Loucy (cell line): ENCODE data around the gene LPO.
A peak's percentile ranks its signal among the peaks of the same experiment; 100 is the strongest.

Experiments used
- H2AFZ ChIP-seq: fragments of 200-600 bp; sonication (generic); 2 replicates; pipeline ENCODE4 v1.6.0; 2016; ENCODE audit warnings: antibody characterized with exemption, mild to moderate bottlenecking, low read length, moderate library complexity
- H3F3A ChIP-seq: fragments of 200-600 bp; 2 replicates; pipeline ENCODE4 v1.6.0; 2016; ENCODE audit warnings: antibody characterized with exemption, low read depth, mild to moderate bottlenecking
- H3K27me3 ChIP-seq: fragments of 200-600 bp; sonication (generic); 2 replicates; pipeline ENCODE4 v1.6.1; 2014; ENCODE audit warnings: low read length, mild to moderate bottlenecking; ENCODE audit not compliant: insufficient read depth, poor library complexity, severe bottlenecking
- H3K36me3 ChIP-seq: fragments of 200-600 bp; sonication (generic); 2 replicates; pipeline ENCODE4 v1.6.1; 2016; ENCODE audit warnings: low read length; ENCODE audit not compliant: insufficient read depth
- H3K4me1 ChIP-seq: fragments of 200-600 bp; sonication (generic); 2 replicates; pipeline ENCODE4 v1.5.1; 2014; ENCODE audit warnings: low read length, mild to moderate bottlenecking; ENCODE audit not compliant: insufficient read depth, poor library complexity, severe bottlenecking
- H3K4me2 ChIP-seq: fragments of 200-600 bp; sonication (generic); 2 replicates; pipeline ENCODE4 v1.6.0; 2014; ENCODE audit warnings: antibody characterized with exemption, low read length, low read depth, mild to moderate bottlenecking; ENCODE audit not compliant: poor library complexity, severe bottlenecking
- H3K4me3 ChIP-seq: fragments of 200-600 bp; sonication (generic); 2 replicates; pipeline ENCODE4 v1.5.1; 2014; ENCODE audit warnings: low read length, mild to moderate bottlenecking, mixed read lengths; ENCODE audit not compliant: poor library complexity, severe bottlenecking
- H3K79me2 ChIP-seq: fragments of 200-600 bp; sonication (generic); 2 replicates; pipeline ENCODE4 v1.6.1; 2014; ENCODE audit warnings: low read length; ENCODE audit not compliant: insufficient read depth
- H3K9ac ChIP-seq: fragments of 200-600 bp; sonication (generic); 2 replicates; pipeline ENCODE4 v1.6.0; 2014; ENCODE audit warnings: mild to moderate bottlenecking, low read depth, low read length, moderate library complexity; ENCODE audit not compliant: poor library complexity, severe bottlenecking
- H3K9me2 ChIP-seq: fragments of 200-600 bp; sonication (generic); replicated peaks from 2 replicates; pipeline ENCODE4 v1.6.1; 2016; ENCODE audit warnings: low read depth, low read length, mixed read lengths
- H3K9me3 ChIP-seq: fragments of 200-600 bp; sonication (generic); 2 replicates; pipeline ENCODE4 v1.6.1; 2014; ENCODE audit warnings: mild to moderate bottlenecking, antibody characterized with exemption, low read length, low read depth; ENCODE audit not compliant: insufficient read depth
- H4K20me1 ChIP-seq: fragments of 200-600 bp; sonication (generic); 2 replicates; pipeline ENCODE4 v1.6.0; 2014; ENCODE audit warnings: antibody characterized with exemption, low read length, mild to moderate bottlenecking; ENCODE audit not compliant: insufficient read depth, poor library complexity, severe bottlenecking
- EZH2phosphoT487 ChIP-seq: fragments of 200-600 bp; IDR thresholded peaks from 2 replicates; pipeline ENCODE4 v1.6.1; 2018; ENCODE audit warnings: antibody characterized with exemption, mild to moderate bottlenecking, moderate library complexity, borderline replicate concordance
- TF ChIP-seq, protein P1 (sequence below): fragments of 200-600 bp; sonication (generic); conservative IDR thresholded peaks from 2 replicates; pipeline ENCODE4 v1.5.1; 2014; ENCODE audit warnings: mild to moderate bottlenecking, antibody characterized with exemption, low read length

Gene LPO

DNA sequence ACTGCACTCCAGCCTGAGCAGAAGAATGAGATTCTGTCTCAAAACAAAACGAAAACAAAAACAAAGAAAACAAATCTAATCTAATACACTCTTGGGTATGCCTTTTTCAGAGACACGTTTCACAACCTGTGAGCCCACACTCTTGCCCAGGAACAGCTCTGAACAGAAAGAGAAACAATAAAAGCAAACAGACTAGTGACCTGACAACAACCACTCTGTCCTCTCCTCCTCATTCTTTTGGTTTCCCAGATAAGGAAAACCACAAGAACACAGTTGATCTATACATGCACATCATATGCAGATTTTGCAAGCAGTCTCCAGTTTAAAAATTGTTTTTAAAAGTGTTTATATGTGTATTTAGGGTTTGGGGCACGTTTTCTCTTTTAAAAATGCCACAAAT lies 20.6 kb upstream of the LPO start:
- Histone ChIP-seq H4K20me1 (no peaks in the 10 kb centered on the region), H3K36me3 (peaks cover 1% of the 10 kb centered on the region; the same call in 1 of the 2 replicates), H3K4me3 (no peak overlapping the region), H2AFZ (no peak overlapping the region), H3F3A (no peaks in the 10 kb centered on the region), H3K79me2 (no peaks in the 10 kb centered on the region), H3K9me2 (no peaks in the 10 kb centered on the region), H3K9ac (no peak overlapping the region), H3K4me1 (peaks cover 13% of the 10 kb centered on the region), H3K4me2 (no peak overlapping the region), H3K27me3 (no peaks in the 10 kb centered on the region), H3K9me3 (no peaks in the 10 kb centered on the region)
- TF ChIP-seq, protein P1, sequence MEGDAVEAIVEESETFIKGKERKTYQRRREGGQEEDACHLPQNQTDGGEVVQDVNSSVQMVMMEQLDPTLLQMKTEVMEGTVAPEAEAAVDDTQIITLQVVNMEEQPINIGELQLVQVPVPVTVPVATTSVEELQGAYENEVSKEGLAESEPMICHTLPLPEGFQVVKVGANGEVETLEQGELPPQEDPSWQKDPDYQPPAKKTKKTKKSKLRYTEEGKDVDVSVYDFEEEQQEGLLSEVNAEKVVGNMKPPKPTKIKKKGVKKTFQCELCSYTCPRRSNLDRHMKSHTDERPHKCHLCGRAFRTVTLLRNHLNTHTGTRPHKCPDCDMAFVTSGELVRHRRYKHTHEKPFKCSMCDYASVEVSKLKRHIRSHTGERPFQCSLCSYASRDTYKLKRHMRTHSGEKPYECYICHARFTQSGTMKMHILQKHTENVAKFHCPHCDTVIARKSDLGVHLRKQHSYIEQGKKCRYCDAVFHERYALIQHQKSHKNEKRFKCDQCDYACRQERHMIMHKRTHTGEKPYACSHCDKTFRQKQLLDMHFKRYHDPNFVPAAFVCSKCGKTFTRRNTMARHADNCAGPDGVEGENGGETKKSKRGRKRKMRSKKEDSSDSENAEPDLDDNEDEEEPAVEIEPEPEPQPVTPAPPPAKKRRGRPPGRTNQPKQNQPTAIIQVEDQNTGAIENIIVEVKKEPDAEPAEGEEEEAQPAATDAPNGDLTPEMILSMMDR = no peak
- TF ChIP-seq EZH2phosphoT487 = no peak

DNA sequence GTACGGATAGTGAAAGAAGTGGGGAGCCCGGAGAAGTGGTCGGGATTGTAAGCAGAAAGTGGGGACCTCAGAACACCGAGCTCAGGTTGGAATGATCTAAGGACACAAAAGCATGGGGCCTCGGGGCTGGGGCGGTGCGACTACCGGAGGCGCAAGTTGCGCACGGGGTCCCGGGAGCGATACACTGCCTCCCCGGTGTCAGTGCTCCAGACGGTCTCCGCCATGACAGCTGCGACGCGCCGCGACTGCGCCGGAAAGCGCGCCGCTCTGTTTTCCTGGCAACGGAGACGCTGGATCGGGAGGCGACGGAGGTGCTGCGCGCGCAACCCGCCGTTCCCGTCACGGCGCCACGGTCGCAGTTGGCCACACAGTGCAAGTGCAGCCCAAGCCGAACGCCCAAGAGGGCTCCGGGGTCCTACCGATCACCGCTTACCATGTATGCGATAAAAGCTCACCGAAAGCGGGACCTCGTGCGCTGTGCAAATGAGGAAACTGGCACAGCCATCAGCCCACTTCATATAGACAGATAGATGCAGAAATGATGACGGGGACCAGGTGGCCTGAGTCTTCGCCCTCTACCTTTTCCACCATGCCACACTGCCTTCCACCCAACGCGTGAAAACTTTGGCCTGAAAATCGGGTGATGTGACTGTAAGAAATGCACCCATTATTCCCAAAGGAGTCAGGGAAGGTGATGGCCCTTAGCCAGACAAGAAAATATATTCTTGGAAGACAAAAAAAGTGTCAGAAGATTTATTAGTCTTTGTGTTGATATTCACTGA lies 19.2 kb upstream of the LPO start, which contains the start of gene MKS1:
MKS1 (minus strand) TSS at position 249 of the 782 bp plus-strand sequence; CDS start at position 224, 25 bp downstream.
- Histone ChIP-seq H3K4me3 (peak within 1 kb of the TSS; percentile 76), H4K20me1 (no peaks in the 10 kb centered on the region), H3K79me2 (no peaks in the 10 kb centered on the region), H3K9me2 (no peaks in the 10 kb centered on the region), H3K9ac (peak within 1 kb of the TSS; percentile 74), H3K36me3 (no peaks in the 10 kb centered on the region), H3K4me2 (peak within 1 kb of the TSS; percentile 87), H2AFZ (peak within 1 kb of the TSS; percentile 96), H3K9me3 (no peaks in the 10 kb centered on the region), H3K4me1 (peaks cover 13% of the 10 kb centered on the region), H3K27me3 (no peaks in the 10 kb centered on the region), H3F3A (no peaks in the 10 kb centered on the region)
- TF ChIP-seq, protein P1 = peak; percentile 59
- no peak for TF ChIP-seq EZH2phosphoT487

DNA sequence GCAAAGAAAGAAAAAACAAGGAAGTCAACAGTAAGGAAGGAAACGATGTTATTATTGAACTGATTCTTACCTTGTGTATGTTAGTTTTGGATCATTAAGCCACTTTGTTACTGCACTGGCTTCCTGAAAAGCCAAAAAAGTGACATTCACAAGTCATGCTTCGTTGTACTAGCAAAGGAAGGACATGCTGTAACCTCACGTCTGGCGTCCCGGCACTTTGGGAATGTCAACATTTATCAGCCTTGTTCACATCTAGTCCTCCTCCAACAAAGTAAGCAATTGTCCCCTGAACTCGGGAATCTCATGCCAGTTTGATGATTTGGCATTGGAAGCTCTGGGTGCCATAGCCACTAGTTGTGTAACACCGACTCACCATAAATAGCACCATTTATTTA lies 18.6 kb upstream of the LPO start:
- H3K4me1 ChIP-seq = peaks cover 13% of the 10 kb centered on the region
- TF ChIP-seq, protein P1 = no peak
- no peak for TF ChIP-seq EZH2phosphoT487
- no peaks in the 10 kb centered on the region for H3K9me2 ChIP-seq
- peak overlapping the region; percentile 87 for H3K4me2 ChIP-seq
- no peaks in the 10 kb centered on the region for H3K36me3 ChIP-seq
- no peaks in the 10 kb centered on the region for H3K27me3 ChIP-seq
- no peaks in the 10 kb centered on the region for H4K20me1 ChIP-seq
- peak overlapping the region; percentile 96 for H2AFZ ChIP-seq
- no peaks in the 10 kb centered on the region for H3K79me2 ChIP-seq
- no peaks in the 10 kb centered on the region for H3K9me3 ChIP-seq
- H3K4me3 ChIP-seq = peak overlapping the region; percentile 76
- peak overlapping the region; percentile 69 for H3K9ac ChIP-seq
- H3F3A ChIP-seq = no peaks in the 10 kb centered on the region
